ENCODE results near the gene MGAM2.
"Not testable (repeated sequence)": the region's sequence is repeated elsewhere in the genome, so short reads cannot be mapped to it uniquely, and the experiment has no call there.

MGAM2 gene

GRCh38 chr7:142111499-142111898 is at the start of gene MGAM2:
MGAM2 (plus strand) TSS chr7:142111718; CDS start chr7:142116874, 5,156 bp downstream.
- Histone ChIP-seq H3K9me3 (ENCODE audit: low read length) (no peaks in the 10 kb centered on the region), H3K4me3 (ENCODE audit: low read length) (no peak within 1 kb of the TSS), H3K36me3 (ENCODE audit: insufficient read depth, low read length) (no peaks in the 10 kb centered on the region), H3K4me1 (ENCODE audit: insufficient read depth, low read length) (no peaks in the 10 kb centered on the region), H2AFZ (ENCODE audit: low read depth, low read length) (no peak within 1 kb of the TSS), H3K27me3 (ENCODE audit: insufficient read depth, low read length) (peaks cover 2% of the 10 kb centered on the region)

DNA sequence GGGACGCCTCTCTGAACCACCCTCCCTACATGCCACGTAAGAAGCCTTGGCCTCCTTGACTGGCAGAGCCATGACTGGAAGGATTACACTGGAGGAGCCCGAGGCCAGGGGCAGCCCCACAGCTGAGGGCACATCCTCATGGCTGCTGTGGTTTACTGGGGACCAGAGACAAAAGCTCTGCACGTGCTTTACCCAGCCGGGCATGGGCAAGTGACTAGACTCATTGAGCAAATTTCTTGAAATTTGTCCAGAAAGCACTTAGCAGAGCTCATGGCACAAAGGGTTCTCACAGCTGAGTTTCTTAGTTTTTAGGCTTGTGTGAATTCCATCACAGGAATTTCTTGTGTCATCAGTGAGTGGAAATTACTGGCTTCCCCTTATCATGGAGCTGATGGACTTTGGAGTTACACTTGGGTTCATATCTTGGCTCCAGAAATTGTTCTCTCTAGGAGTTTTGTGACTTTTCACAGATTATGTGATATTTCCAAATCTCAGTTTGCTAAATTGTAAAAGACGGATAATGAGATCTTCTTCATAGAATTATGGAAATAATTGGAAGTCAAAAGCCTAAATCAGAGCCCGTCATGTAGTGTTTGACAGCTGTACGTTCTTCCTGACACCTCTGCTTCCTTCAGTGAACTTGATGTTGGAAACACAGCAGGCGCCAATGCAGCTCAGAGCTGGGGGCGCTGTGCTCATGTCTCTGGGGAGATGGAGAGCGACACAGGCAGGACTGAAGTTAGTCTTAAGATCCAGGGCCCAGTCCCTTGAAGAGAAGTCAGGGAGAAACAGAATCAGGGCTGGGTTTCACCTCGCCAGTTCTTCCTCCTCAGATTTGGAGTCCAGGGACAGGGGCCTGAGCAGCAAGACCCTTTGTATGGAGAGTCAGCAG is 47.7 kb upstream of the MGAM2 start:
- no peaks in the 10 kb centered on the region for H3K27me3 ChIP-seq (ENCODE audit: insufficient read depth, low read length)
- H2AFZ ChIP-seq (ENCODE audit: low read depth, low read length) = no peak overlapping the region
- H3K9me3 ChIP-seq (ENCODE audit: low read length) = no peaks in the 10 kb centered on the region
- H3K4me3 ChIP-seq (ENCODE audit: low read length) = no peak overlapping the region
- H3K4me1 ChIP-seq (ENCODE audit: insufficient read depth, low read length) = peaks cover 7% of the 10 kb centered on the region
- H3K36me3 ChIP-seq (ENCODE audit: insufficient read depth, low read length) = no peaks in the 10 kb centered on the region

- Histone ChIP-seq H3K27me3 (ENCODE audit: insufficient read depth, low read length) (no peaks in the 10 kb centered on the region), H3K4me1 (ENCODE audit: insufficient read depth, low read length) (peaks cover 4% of the 10 kb centered on the region), H3K36me3 (ENCODE audit: insufficient read depth, low read length) (no peaks in the 10 kb centered on the region), H3K9me3 (ENCODE audit: low read length) (no peaks in the 10 kb centered on the region), H2AFZ (ENCODE audit: low read depth, low read length) (no peak overlapping the region), H3K4me3 (ENCODE audit: low read length) (no peak overlapping the region)
These were observed 45.0 kb upstream of the MGAM2 start for GRCh38 chr7:142066536-142066935.

- H3K9me3 ChIP-seq (ENCODE audit: low read length) = no peaks in the 10 kb centered on the region
- H3K4me3 ChIP-seq (ENCODE audit: low read length) = no peak overlapping the region
- H3K27me3 ChIP-seq (ENCODE audit: insufficient read depth, low read length) = no peaks in the 10 kb centered on the region
- H3K36me3 ChIP-seq (ENCODE audit: insufficient read depth, low read length) = no peaks in the 10 kb centered on the region
- H3K4me1 ChIP-seq (ENCODE audit: insufficient read depth, low read length) = no peaks in the 10 kb centered on the region
- no peak overlapping the region for H2AFZ ChIP-seq (ENCODE audit: low read depth, low read length)
These were observed 33.8 kb upstream of the MGAM2 start for GRCh38 chr7:142077762-142078161.

GRCh38 chr7:142083605-142084004 is 27.9 kb upstream of the MGAM2 start:
- no peaks in the 10 kb centered on the region for H3K27me3 ChIP-seq (ENCODE audit: insufficient read depth, low read length)
- H3K4me3 ChIP-seq (ENCODE audit: low read length) = no peak overlapping the region
- H2AFZ ChIP-seq (ENCODE audit: low read depth, low read length) = no peak overlapping the region

GRCh38 chr7:142085428-142085827 is 26.1 kb upstream of the MGAM2 start:
- no peak overlapping the region for H3K4me3 ChIP-seq (ENCODE audit: low read length)
- no peaks in the 10 kb centered on the region for H3K9me3 ChIP-seq (ENCODE audit: low read length)
- no peaks in the 10 kb centered on the region for H3K27me3 ChIP-seq (ENCODE audit: insufficient read depth, low read length)
- no peaks in the 10 kb centered on the region for H3K4me1 ChIP-seq (ENCODE audit: insufficient read depth, low read length)
- no peak overlapping the region for H2AFZ ChIP-seq (ENCODE audit: low read depth, low read length)
- no peaks in the 10 kb centered on the region for H3K36me3 ChIP-seq (ENCODE audit: insufficient read depth, low read length)

More at GRCh38 chr7:142083605-142084004, 27.9 kb upstream of the MGAM2 start:
- Histone ChIP-seq H3K36me3 (ENCODE audit: insufficient read depth, low read length) (no peaks in the 10 kb centered on the region), H3K4me1 (ENCODE audit: insufficient read depth, low read length) (no peaks in the 10 kb centered on the region), H3K9me3 (ENCODE audit: low read length) (no peaks in the 10 kb centered on the region)

DNA sequence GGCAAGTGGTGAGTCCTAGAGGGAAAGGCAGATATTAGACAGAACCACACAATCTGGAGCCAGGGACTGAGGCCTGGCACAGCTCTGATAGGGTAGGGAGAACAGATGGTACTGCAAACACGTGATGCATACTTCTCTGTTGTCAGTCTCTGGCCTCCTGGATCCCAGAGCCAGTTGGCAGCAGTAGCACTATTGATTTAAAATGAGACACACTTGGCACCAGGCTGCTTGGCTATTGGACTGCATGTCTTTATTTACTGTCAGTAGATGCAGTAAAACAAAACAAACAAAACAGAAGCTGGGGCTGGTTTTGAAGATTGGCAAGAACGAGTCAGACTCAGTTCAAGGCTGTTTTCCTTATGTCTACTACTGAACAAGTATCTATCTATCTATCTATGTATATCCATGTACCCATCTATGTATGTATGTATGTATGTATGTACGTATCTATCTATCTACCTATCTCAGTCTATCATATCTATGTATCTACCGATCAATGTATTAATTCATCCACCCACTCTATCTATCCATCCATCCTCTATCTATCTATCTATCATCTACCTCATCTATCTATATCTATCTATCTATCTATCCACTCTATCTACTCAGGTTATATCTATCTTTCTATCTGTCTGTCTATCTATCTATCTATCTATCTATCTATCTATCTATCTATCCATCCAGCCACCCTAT is 23.4 kb upstream of the MGAM2 start:
- no peak overlapping the region for H2AFZ ChIP-seq (ENCODE audit: low read depth, low read length)
- no peaks in the 10 kb centered on the region for H3K9me3 ChIP-seq (ENCODE audit: low read length)
- no peak overlapping the region for H3K4me3 ChIP-seq (ENCODE audit: low read length)
- no peaks in the 10 kb centered on the region for H3K36me3 ChIP-seq (ENCODE audit: insufficient read depth, low read length)
- no peaks in the 10 kb centered on the region for H3K27me3 ChIP-seq (ENCODE audit: insufficient read depth, low read length)
- H3K4me1 ChIP-seq (ENCODE audit: insufficient read depth, low read length) = peaks cover 5% of the 10 kb centered on the region

GRCh38 chr7:142089035-142089434 is 22.5 kb upstream of the MGAM2 start:
- H3K27me3 ChIP-seq (ENCODE audit: insufficient read depth, low read length) = no peaks in the 10 kb centered on the region
- peaks cover 5% of the 10 kb centered on the region for H3K4me1 ChIP-seq (ENCODE audit: insufficient read depth, low read length)
- no peak overlapping the region for H2AFZ ChIP-seq (ENCODE audit: low read depth, low read length)
- no peak overlapping the region for H3K4me3 ChIP-seq (ENCODE audit: low read length)
- H3K36me3 ChIP-seq (ENCODE audit: insufficient read depth, low read length) = no peaks in the 10 kb centered on the region
- no peaks in the 10 kb centered on the region for H3K9me3 ChIP-seq (ENCODE audit: low read length)

DNA sequence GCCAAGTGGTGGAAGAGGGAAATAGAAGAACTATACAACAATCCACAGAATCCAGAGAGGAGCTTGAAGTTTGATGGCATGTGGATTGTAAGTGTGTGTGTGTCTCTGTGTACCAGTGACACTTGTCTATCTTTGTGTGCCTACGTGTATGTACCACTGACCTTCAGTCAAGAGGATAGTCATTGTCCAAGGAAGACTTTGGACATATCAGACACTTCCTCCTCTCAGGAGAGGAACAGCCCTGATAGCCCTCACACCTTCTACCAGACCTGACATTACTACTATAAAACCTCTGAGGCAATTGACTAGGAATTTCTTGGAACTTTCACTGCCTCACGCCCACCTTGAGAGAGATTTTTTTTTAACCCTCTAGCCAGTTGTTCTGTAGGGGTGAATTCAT is 19.6 kb upstream of the MGAM2 start:
- peaks cover 5% of the 10 kb centered on the region for H3K4me1 ChIP-seq (ENCODE audit: insufficient read depth, low read length)
- no peaks in the 10 kb centered on the region for H3K9me3 ChIP-seq (ENCODE audit: low read length)
- H2AFZ ChIP-seq (ENCODE audit: low read depth, low read length) = no peak overlapping the region
- H3K4me3 ChIP-seq (ENCODE audit: low read length) = no peak overlapping the region
- no peaks in the 10 kb centered on the region for H3K27me3 ChIP-seq (ENCODE audit: insufficient read depth, low read length)
- H3K36me3 ChIP-seq (ENCODE audit: insufficient read depth, low read length) = no peaks in the 10 kb centered on the region

- Histone ChIP-seq H2AFZ (ENCODE audit: low read depth, low read length) (no peak overlapping the region), H3K4me1 (ENCODE audit: insufficient read depth, low read length) (peaks cover 5% of the 10 kb centered on the region), H3K27me3 (ENCODE audit: insufficient read depth, low read length) (no peaks in the 10 kb centered on the region), H3K4me3 (ENCODE audit: low read length) (no peak overlapping the region), H3K36me3 (ENCODE audit: insufficient read depth, low read length) (no peaks in the 10 kb centered on the region), H3K9me3 (ENCODE audit: low read length) (no peaks in the 10 kb centered on the region)
These were observed 16.7 kb upstream of the MGAM2 start for GRCh38 chr7:142094861-142095260.

DNA sequence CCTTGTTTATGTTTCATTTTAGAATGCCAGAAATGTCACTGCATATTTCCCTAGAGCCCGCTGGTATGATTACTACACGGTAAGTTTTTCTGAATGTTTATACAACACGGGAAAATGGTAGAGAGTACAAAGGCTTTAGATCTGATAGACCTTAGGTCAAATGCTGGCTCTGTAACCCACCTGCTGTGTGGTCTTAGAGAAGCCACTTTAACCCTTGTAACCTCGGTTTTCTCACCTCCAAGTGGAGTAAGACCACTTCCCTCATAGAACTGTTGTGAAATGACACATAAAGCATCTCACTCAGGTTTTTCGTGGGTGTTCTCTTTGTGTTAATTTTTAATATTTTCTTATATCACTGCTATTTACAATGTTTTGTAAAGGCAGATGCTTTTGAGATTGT is 13.9 kb upstream of the MGAM2 start:
- no peaks in the 10 kb centered on the region for H3K9me3 ChIP-seq (ENCODE audit: low read length)
- H3K4me3 ChIP-seq (ENCODE audit: low read length) = no peak overlapping the region
- no peaks in the 10 kb centered on the region for H3K27me3 ChIP-seq (ENCODE audit: insufficient read depth, low read length)
- no peak overlapping the region for H2AFZ ChIP-seq (ENCODE audit: low read depth, low read length)
- H3K4me1 ChIP-seq (ENCODE audit: insufficient read depth, low read length) = no peaks in the 10 kb centered on the region
- H3K36me3 ChIP-seq (ENCODE audit: insufficient read depth, low read length) = no peaks in the 10 kb centered on the region

GRCh38 chr7:142098004-142098403 is 13.5 kb upstream of the MGAM2 start:
- Histone ChIP-seq H2AFZ (ENCODE audit: low read depth, low read length) (no peak overlapping the region), H3K4me1 (ENCODE audit: insufficient read depth, low read length) (no peaks in the 10 kb centered on the region), H3K27me3 (ENCODE audit: insufficient read depth, low read length) (no peaks in the 10 kb centered on the region), H3K36me3 (ENCODE audit: insufficient read depth, low read length) (no peaks in the 10 kb centered on the region), H3K4me3 (ENCODE audit: low read length) (no peak overlapping the region), H3K9me3 (ENCODE audit: low read length) (no peaks in the 10 kb centered on the region)

GRCh38 chr7:142099347-142099746 is 12.2 kb upstream of the MGAM2 start:
- not testable (repeated sequence) for H2AFZ ChIP-seq (ENCODE audit: low read depth, low read length); H3K4me1 ChIP-seq (ENCODE audit: insufficient read depth, low read length); H3K36me3 ChIP-seq (ENCODE audit: insufficient read depth, low read length); H3K27me3 ChIP-seq (ENCODE audit: insufficient read depth, low read length); H3K9me3 ChIP-seq (ENCODE audit: low read length); H3K4me3 ChIP-seq (ENCODE audit: low read length)
